ENCODE data around the gene MROH2A. TPM values are rescaled to one million over a fixed set of nuclear protein-coding genes. Genes with fewer than 3 reads are reported as not detected.

MROH2A gene
- total and polyA plus RNA-seq, 9 of the 15 experiments (the other 6 are each of a cell fraction or from before 2014, with no cell fraction given): 0.03 TPM; not detected in 8

DNA sequence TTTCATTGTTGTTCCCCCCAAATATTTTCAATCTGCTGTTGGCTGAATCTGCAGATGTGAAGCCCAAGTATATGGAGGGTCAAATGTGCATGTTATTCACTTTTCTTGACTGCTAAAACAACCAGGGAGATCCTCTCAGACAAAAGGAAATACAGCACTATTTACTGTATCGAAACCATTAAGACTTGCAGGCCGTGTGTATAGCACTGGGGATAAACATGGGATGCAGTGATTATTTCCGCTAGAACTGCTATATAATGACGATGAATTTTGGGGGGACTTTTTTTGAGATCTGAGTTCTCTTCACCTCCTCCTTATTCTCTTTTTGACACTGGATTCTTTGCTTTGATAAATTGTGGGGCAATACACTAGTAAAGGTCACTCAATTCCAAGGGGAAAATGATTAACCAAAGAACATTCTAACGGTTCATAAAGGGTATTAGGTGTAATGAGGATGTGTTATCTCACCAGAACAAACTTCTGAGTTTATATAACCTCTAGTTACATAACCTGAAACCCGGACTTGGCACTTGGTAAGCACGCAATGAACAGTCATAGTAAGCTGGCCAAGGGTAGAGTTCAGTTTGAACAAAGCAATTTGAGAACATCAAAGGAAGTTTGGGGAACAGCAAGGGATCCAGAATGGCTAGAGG is 21.6 kb upstream of the MROH2A start (continued):
- TF ChIP-seq BHLHE40 (IDR thresholded peaks at IDR 0.05; ENCODE audit: low read length) (no peak), RHOXF2B (CRISPR knock-in tag; conservative IDR thresholded peaks at IDR 0.05) (no peak)

DNA sequence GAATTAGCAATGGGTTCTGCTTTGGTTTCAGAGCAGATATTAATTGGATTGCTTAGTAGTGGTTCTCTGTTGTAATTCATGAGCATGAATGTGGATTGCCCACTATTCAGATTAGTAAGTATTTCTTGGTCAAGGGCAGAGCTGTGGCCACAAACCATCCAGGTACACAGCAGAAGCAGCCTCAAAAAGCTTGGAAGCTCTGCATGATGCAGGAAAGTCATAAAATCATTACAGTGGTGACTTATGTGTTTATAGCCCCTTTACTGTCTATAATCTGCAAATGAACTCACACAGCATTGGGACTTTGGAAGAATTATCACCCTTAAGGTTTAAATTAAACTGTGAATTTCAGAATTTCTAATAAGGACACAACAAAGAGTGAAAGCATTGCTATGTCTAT is 20.0 kb upstream of the MROH2A start:
- in situ Hi-C loops (cut with MboI) (no loop called here), intact Hi-C loops (cut with micrococcal nuclease) (no loop called here)
- no peak overlapping the region for H3K27ac ChIP-seq (ENCODE audit: extremely low read depth, low read depth, low read length)
- FAIRE-seq: no peak
- no peak overlapping the region for H2AFZ ChIP-seq (ENCODE audit: low read depth, low read length)
- TF ChIP-seq ZNF76 (CRISPR knock-in tag; IDR thresholded peaks at IDR 0.05; ENCODE audit: borderline replicate concordance) (no peak), JUN (IDR thresholded peaks at IDR 0.05; ENCODE audit: borderline replicate concordance, low read depth, low read length) (no peak), JUN (CRISPR knock-in tag; IDR thresholded peaks at IDR 0.05; ENCODE audit: borderline replicate concordance) (no peak), ZNF124 (CRISPR knock-in tag; IDR thresholded peaks at IDR 0.05) (no peak), BCOR (IDR thresholded peaks at IDR 0.05) (no peak), NCOA2 (IDR thresholded peaks at IDR 0.05; ENCODE audit: partially characterized antibody in 2 of 2) (no peak), SMAD1 (IDR thresholded peaks at IDR 0.05; ENCODE audit: low read depth, low read length, partially characterized antibody) (no peak), LARP7 (IDR thresholded peaks at IDR 0.05) (no peak)
- TF ChIP-seq, protein P1, sequence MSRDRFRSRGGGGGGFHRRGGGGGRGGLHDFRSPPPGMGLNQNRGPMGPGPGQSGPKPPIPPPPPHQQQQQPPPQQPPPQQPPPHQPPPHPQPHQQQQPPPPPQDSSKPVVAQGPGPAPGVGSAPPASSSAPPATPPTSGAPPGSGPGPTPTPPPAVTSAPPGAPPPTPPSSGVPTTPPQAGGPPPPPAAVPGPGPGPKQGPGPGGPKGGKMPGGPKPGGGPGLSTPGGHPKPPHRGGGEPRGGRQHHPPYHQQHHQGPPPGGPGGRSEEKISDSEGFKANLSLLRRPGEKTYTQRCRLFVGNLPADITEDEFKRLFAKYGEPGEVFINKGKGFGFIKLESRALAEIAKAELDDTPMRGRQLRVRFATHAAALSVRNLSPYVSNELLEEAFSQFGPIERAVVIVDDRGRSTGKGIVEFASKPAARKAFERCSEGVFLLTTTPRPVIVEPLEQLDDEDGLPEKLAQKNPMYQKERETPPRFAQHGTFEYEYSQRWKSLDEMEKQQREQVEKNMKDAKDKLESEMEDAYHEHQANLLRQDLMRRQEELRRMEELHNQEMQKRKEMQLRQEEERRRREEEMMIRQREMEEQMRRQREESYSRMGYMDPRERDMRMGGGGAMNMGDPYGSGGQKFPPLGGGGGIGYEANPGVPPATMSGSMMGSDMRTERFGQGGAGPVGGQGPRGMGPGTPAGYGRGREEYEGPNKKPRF (IDR thresholded peaks at IDR 0.05; ENCODE audit: low read depth, low read length): no peak
- TF ChIP-seq, protein P2, sequence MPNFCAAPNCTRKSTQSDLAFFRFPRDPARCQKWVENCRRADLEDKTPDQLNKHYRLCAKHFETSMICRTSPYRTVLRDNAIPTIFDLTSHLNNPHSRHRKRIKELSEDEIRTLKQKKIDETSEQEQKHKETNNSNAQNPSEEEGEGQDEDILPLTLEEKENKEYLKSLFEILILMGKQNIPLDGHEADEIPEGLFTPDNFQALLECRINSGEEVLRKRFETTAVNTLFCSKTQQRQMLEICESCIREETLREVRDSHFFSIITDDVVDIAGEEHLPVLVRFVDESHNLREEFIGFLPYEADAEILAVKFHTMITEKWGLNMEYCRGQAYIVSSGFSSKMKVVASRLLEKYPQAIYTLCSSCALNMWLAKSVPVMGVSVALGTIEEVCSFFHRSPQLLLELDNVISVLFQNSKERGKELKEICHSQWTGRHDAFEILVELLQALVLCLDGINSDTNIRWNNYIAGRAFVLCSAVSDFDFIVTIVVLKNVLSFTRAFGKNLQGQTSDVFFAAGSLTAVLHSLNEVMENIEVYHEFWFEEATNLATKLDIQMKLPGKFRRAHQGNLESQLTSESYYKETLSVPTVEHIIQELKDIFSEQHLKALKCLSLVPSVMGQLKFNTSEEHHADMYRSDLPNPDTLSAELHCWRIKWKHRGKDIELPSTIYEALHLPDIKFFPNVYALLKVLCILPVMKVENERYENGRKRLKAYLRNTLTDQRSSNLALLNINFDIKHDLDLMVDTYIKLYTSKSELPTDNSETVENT (CRISPR knock-in tag; IDR thresholded peaks at IDR 0.05): no peak
- TF ChIP-seq, protein P3, sequence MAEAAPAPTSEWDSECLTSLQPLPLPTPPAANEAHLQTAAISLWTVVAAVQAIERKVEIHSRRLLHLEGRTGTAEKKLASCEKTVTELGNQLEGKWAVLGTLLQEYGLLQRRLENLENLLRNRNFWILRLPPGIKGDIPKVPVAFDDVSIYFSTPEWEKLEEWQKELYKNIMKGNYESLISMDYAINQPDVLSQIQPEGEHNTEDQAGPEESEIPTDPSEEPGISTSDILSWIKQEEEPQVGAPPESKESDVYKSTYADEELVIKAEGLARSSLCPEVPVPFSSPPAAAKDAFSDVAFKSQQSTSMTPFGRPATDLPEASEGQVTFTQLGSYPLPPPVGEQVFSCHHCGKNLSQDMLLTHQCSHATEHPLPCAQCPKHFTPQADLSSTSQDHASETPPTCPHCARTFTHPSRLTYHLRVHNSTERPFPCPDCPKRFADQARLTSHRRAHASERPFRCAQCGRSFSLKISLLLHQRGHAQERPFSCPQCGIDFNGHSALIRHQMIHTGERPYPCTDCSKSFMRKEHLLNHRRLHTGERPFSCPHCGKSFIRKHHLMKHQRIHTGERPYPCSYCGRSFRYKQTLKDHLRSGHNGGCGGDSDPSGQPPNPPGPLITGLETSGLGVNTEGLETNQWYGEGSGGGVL (CRISPR knock-in tag; IDR thresholded peaks at IDR 0.05): no peak
- TF ChIP-seq, protein P4, sequence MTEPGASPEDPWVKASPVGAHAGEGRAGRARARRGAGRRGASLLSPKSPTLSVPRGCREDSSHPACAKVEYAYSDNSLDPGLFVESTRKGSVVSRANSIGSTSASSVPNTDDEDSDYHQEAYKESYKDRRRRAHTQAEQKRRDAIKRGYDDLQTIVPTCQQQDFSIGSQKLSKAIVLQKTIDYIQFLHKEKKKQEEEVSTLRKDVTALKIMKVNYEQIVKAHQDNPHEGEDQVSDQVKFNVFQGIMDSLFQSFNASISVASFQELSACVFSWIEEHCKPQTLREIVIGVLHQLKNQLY (CRISPR knock-in tag; conservative IDR thresholded peaks at IDR 0.05): no peak
- peaks cover 0 to 5% of the 10 kb centered on the region in 2 experiments; a peak in 2 of 5 replicates for H3K4me1 ChIP-seq (replicated peaks in 1 of 2; ENCODE audit: control insufficient read depth in 2 of 2, insufficient read depth in 2 of 2, low read length in 2 of 2)
- ChIA-PET POLR2A (no interaction called here), CTCF (ENCODE audit: low intra/inter-chr PET ratio) (no interaction called here)
- H3K27me3 ChIP-seq (ENCODE audit: control insufficient read depth in 2 of 2, insufficient read depth in 2 of 2, low read length in 2 of 2): peaks cover 0 to 17% of the 10 kb centered on the region in 2 experiments; a peak in 2 of 5 replicates
- no peak overlapping the region for H3K4me3 ChIP-seq
- H3K79me2 ChIP-seq (ENCODE audit: control insufficient read depth, insufficient read depth, low read length): no peaks in the 10 kb centered on the region
- H3K36me3 ChIP-seq (ENCODE audit: control insufficient read depth, insufficient read depth, low read length): no peaks in the 10 kb centered on the region
- no peak for ATAC-seq
- BruUV-seq (replicated peaks): no TSS peak
- H3K4me2 ChIP-seq (ENCODE audit: insufficient read depth, low read length): no peak overlapping the region
- no peak overlapping the region for H3K9ac ChIP-seq (ENCODE audit: insufficient read depth in 1 of 2, low read depth in 2 of 2, low read length in 2 of 2)
- H4K20me1 ChIP-seq (replicated peaks; ENCODE audit: control insufficient read depth, insufficient read depth, low read length): no peaks in the 10 kb centered on the region
- H3K9me1 ChIP-seq (ENCODE audit: control insufficient read depth, insufficient read depth, low read length): no peaks in the 10 kb centered on the region
- H3K9me3 ChIP-seq (replicated peaks; ENCODE audit: control insufficient read depth, insufficient read depth, low read depth, low read length): no peaks in the 10 kb centered on the region
- DNase-seq (ENCODE audit: extremely low read depth in 1 of 4, low spot score in 3 of 4): no peak
